Lower lobe of right lung (tissue), 2 donors: ENCODE data around the gene ANK3. TPM values are rescaled to one million over a fixed set of nuclear protein-coding genes. Genes with fewer than 3 reads are reported as not detected.
A peak's percentile ranks its signal among the peaks of the same experiment; 100 is the strongest.

Experiments used
- ATAC-seq, 2 donors: fragments of 200-7000 bp; cut with Tn5 transposase; one replicate each; pipeline ENCODE4 v1.9.1; 2020 to 2022; ENCODE audit warnings: mild to moderate bottlenecking in 2 of 2, moderate library complexity in 2 of 2
- DNase-seq: peaks from one replicate; pipeline ENCODE4 v3.0.0-alpha.2; 2020
- H3K27ac ChIP-seq: fragments of 200-600 bp; one replicate; pipeline ENCODE4 v1.8.0; 2022
- H3K27me3 ChIP-seq: fragments of 200-600 bp; one replicate; pipeline ENCODE4 v1.8.0; 2022; ENCODE audit warnings: low read depth
- H3K36me3 ChIP-seq: fragments of 200-600 bp; one replicate; pipeline ENCODE4 v1.8.0; 2022; ENCODE audit warnings: mild to moderate bottlenecking
- H3K4me1 ChIP-seq: fragments of 200-600 bp; one replicate; pipeline ENCODE4 v1.8.0; 2022
- H3K4me3 ChIP-seq: fragments of 200-600 bp; one replicate; pipeline ENCODE4 v1.8.0; 2022; ENCODE audit warnings: mild to moderate bottlenecking
- H3K9me3 ChIP-seq: fragments of 200-600 bp; one replicate; pipeline ENCODE4 v1.8.0; 2022
- intact Hi-C: fragments of 100-400 bp; cut with DNase I; formaldehyde crosslinking; loops from one replicate; pipeline ENCODE4 v1.11.0; 2022
- total RNA-seq: library from RNA; stranded (reverse); fragmentation: NEBNext Ultra II Directional; extraction: Animal tissue kit (Norgen Biotek cat#: 25700); gene quantifications from one replicate; pipeline ENCODE4 v1.2.1, GENCODE V29; 2021
- TF ChIP-seq, protein P1 (sequence below): fragments of 200-600 bp; IDR thresholded peaks from one replicate; pipeline ENCODE4 v1.8.0; 2022; ENCODE audit warnings: antibody characterized with exemption, mild to moderate bottlenecking
- donor health status: DM: no; HTN: yes; CAD: no; lungs with severe emphysema.

Gene ANK3
- total RNA-seq, 1 donor from 2014 or later: 75.9 TPM

DNA sequence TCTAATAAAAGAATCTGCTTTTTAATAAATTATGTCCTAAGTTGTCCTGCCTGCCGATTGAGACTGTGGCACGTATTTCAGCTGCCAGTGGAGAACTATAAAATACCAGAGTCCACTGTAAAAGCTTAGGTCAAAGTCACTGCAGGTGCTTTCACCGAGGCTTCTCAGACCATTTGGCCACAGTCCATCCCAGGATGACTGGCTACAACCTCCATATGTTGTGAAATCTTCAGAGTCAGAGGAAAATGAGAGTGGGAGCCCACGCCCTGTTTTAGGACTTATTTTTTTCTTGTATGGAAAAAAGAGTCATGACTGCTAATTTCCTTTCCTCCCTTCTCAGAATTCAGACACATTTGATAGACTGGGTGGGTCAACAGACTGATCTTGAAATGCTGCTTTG is 182.9 kb downstream of the ANK3 start:
- intact Hi-C loops: no loop called here
- DNase-seq: no peak
- no peaks in the 10 kb centered on the region for H3K9me3 ChIP-seq

DNA sequence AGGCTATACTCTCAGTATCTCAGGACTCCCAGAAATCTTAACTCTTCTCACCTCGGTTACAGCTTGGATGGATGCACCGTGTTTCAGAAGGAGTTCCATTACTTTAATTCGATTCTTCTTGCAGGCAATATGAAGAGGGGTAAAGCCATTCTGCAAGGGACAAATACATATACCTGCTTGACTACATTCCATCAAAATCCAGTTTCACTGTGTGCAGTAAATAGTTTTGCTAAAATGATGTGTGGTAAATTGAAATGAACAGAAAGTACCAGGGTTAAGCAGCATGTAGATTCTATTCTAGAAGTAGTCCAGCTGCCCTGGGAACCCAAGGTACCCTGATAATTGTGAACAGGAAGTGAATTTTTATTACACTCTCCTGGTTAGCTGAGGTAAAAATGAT is 183.9 kb downstream of the ANK3 start:
- H3K9me3 ChIP-seq: no peaks in the 10 kb centered on the region
- ATAC-seq: no peak
- TF ChIP-seq, protein P1, sequence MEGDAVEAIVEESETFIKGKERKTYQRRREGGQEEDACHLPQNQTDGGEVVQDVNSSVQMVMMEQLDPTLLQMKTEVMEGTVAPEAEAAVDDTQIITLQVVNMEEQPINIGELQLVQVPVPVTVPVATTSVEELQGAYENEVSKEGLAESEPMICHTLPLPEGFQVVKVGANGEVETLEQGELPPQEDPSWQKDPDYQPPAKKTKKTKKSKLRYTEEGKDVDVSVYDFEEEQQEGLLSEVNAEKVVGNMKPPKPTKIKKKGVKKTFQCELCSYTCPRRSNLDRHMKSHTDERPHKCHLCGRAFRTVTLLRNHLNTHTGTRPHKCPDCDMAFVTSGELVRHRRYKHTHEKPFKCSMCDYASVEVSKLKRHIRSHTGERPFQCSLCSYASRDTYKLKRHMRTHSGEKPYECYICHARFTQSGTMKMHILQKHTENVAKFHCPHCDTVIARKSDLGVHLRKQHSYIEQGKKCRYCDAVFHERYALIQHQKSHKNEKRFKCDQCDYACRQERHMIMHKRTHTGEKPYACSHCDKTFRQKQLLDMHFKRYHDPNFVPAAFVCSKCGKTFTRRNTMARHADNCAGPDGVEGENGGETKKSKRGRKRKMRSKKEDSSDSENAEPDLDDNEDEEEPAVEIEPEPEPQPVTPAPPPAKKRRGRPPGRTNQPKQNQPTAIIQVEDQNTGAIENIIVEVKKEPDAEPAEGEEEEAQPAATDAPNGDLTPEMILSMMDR: no peak
- no peaks in the 10 kb centered on the region for H3K4me1 ChIP-seq
- no peak for DNase-seq
- intact Hi-C loops: no loop called here
- peaks cover 6% of the 10 kb centered on the region for H3K36me3 ChIP-seq
- no peak overlapping the region for H3K27ac ChIP-seq
- no peaks in the 10 kb centered on the region for H3K27me3 ChIP-seq
- H3K4me3 ChIP-seq: no peak overlapping the region

More for the DNA sequence above, 182.9 kb downstream of the ANK3 start:
- H3K27me3 ChIP-seq: no peaks in the 10 kb centered on the region
- no peak overlapping the region for H3K4me3 ChIP-seq
- peaks cover 6% of the 10 kb centered on the region for H3K36me3 ChIP-seq
- no peak overlapping the region for H3K27ac ChIP-seq
- no peaks in the 10 kb centered on the region for H3K4me1 ChIP-seq
- TF ChIP-seq, protein P1: no peak
- ATAC-seq: no peak

DNA sequence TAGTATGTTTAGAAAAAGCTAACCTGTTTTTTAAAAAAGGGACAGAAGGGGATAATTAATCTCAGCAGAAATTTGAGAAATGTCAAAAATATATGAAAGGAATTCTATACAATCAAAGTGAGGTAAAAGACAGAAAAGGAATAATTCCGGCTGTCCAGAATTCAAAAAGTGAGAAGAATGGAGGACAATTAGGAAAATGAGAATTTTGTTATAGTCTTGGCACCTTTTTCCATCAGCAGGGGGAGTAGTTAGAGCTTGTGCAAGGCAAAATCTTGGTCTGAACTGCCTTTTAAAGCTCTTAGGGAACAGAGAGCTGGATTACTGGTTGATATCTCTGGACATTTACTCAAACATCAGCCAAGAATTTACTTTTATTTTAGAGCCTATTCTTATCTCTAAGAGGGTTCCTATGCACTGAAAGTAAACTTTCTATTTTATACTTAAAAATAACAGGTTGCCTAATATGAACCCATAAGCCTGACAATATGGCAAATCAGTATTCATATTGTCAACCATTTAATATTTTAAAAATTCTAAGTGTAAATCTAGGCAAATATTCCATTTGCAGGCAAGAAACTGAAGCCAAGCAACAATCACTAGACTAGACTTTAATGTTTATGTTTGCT is 185.6 kb downstream of the ANK3 start:
- no peak overlapping the region for H3K27ac ChIP-seq
- no peak overlapping the region for H3K4me3 ChIP-seq
- DNase-seq: no peak
- intact Hi-C loops: no loop called here
- no peaks in the 10 kb centered on the region for H3K9me3 ChIP-seq
- no peaks in the 10 kb centered on the region for H3K4me1 ChIP-seq
- peak in 1 of 2 donors; percentile 52 for ATAC-seq
- TF ChIP-seq, protein P1: peak; percentile 57
- peaks cover 6% of the 10 kb centered on the region for H3K36me3 ChIP-seq
- no peaks in the 10 kb centered on the region for H3K27me3 ChIP-seq

GRCh38 chr10:60200682-60201053 is 189.0 kb downstream of the ANK3 start:
- TF ChIP-seq, protein P1: no peak
- H3K27me3 ChIP-seq: no peaks in the 10 kb centered on the region
- no peak overlapping the region for H3K4me3 ChIP-seq
- no peaks in the 10 kb centered on the region for H3K4me1 ChIP-seq
- no peak overlapping the region for H3K27ac ChIP-seq
- ATAC-seq (no peak), DNase-seq (no peak)
- intact Hi-C loops: no loop called here
- H3K36me3 ChIP-seq: peaks cover 25% of the 10 kb centered on the region
- H3K9me3 ChIP-seq: no peaks in the 10 kb centered on the region

DNA sequence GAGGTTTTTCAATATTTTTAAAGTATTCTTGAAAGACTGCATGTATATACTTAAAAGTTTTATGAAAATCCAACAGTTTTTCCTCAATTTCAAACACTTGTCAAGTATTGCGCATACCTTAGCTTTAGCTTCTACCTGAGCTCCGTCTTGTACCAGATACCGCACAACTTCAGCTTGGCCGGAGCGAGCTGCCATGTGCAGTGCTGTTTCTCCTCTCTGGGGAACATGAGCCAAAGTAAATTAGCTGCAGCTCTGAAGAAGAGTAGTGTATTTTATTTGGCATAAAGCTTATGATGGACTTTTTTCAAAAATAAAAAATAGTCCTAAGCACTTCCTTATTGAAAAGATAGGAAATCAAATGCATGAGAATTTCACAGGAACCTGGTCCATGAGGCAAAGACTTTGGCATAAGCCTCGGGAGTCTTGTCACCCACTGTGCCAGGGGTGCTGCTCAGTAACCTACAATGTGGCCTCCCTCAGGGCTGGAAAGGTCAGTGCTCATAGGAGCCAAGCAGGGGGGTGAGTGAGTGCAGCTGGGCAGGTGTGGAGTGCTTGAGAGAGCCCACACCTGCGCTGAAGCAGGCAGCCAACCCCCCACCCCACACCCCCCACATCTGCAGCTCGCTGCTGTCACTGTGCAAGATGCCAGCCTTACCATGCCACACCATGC is 189.5 kb downstream of the ANK3 start:
- ATAC-seq (peak; percentile 14 to 18), DNase-seq (no peak)
- H3K27ac ChIP-seq: no peak overlapping the region
- H3K4me3 ChIP-seq: no peak overlapping the region
- H3K27me3 ChIP-seq: no peaks in the 10 kb centered on the region
- no peaks in the 10 kb centered on the region for H3K9me3 ChIP-seq
- H3K36me3 ChIP-seq: peaks cover 25% of the 10 kb centered on the region
- TF ChIP-seq, protein P1: no peak
- H3K4me1 ChIP-seq: no peaks in the 10 kb centered on the region
- intact Hi-C loops: no loop called here
